ENCODE results near the gene FMNL2.

DNA sequence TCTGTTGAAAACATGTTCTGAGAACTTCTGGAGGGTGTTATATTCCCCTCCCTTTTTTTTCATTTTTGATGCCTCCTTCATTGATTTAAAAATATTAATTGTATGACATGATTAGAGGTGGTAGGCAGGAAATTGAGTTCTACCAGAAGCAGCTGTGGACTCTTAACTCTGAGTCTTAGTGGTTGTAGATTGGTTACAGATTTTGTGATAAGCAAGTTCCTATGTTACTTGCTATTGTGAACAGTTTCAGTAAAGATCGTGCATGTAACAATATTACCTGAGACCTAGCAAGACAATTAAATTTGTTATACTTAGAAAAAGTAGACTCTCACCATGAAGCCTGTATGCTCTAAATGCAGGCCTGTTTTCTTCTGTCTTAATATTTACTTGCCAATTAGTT is 294.2 kb downstream of the FMNL2 start:
- TF ChIP-seq CTCF (conservative IDR thresholded peaks at IDR 0.05; ENCODE audit: low read depth, low read length) (no peak), POLR2A (IDR thresholded peaks at IDR 0.05; ENCODE audit: low read depth, low read length) (no peak), SMC3 (IDR thresholded peaks at IDR 0.05; ENCODE audit: low read depth, low read length) (no peak), FOS (IDR thresholded peaks at IDR 0.05; ENCODE audit: low read depth, low read length) (no peak), RAD21 (IDR thresholded peaks at IDR 0.05; ENCODE audit: low read length) (no peak), RFX5 (IDR thresholded peaks at IDR 0.05; ENCODE audit: low read depth, low read length) (no peak), MXI1 (IDR thresholded peaks at IDR 0.05; ENCODE audit: borderline replicate concordance, low read depth, low read length) (no peak), MAZ (IDR thresholded peaks at IDR 0.05; ENCODE audit: borderline replicate concordance, low read depth, low read length) (no peak)

All from IMR-90 (cell line).